ENCODE measurements around the gene TBKBP1. TPM values are rescaled to one million over a fixed set of nuclear protein-coding genes. Genes with fewer than 3 reads are reported as not detected.

Gene TBKBP1
- total RNA-seq, 2 donors from 2014 or later: 8.0 to 13.2 TPM

GRCh38 chr17:47698749-47699535 lies 5.0 kb downstream of the TBKBP1 start:
- TF ChIP-seq, protein P1, sequence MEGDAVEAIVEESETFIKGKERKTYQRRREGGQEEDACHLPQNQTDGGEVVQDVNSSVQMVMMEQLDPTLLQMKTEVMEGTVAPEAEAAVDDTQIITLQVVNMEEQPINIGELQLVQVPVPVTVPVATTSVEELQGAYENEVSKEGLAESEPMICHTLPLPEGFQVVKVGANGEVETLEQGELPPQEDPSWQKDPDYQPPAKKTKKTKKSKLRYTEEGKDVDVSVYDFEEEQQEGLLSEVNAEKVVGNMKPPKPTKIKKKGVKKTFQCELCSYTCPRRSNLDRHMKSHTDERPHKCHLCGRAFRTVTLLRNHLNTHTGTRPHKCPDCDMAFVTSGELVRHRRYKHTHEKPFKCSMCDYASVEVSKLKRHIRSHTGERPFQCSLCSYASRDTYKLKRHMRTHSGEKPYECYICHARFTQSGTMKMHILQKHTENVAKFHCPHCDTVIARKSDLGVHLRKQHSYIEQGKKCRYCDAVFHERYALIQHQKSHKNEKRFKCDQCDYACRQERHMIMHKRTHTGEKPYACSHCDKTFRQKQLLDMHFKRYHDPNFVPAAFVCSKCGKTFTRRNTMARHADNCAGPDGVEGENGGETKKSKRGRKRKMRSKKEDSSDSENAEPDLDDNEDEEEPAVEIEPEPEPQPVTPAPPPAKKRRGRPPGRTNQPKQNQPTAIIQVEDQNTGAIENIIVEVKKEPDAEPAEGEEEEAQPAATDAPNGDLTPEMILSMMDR (IDR thresholded peaks at IDR 0.05): peak; percentile 59 to 98 (median 90)
- no peak for TF ChIP-seq POLR2A (IDR thresholded peaks at IDR 0.05)
- ATAC-seq (no peak), DNase-seq (peak; percentile 50 to 65 (median 56))
- H3K27ac ChIP-seq: no peak overlapping the region
- no peaks in the 10 kb centered on the region for H3K36me3 ChIP-seq (replicated peaks in 1 of 2; ENCODE audit: insufficient read depth in 1 of 2, low read depth in 2 of 2)
- no peak overlapping the region for H3K4me3 ChIP-seq
- peaks cover 13% of the 10 kb centered on the region for H3K4me1 ChIP-seq
- H3K9me3 ChIP-seq: no peaks in the 10 kb centered on the region
- WGBS, 2 donors: 37 to 50% methylated on average over 10 to 24 of the region's 25 CpGs
- intact Hi-C loops (cut with DNase I): loop anchor here (10.0 kb wide), 1 partner anchor 106 kb away; no protein-coding TSS in a partner anchor
- no peaks in the 10 kb centered on the region for H3K27me3 ChIP-seq

- 83% methylated on average over 1 to 4 of the region's 4 CpGs for WGBS, 2 donors
- intact Hi-C loops (cut with DNase I): loop anchor here (10.0 kb wide), 1 partner anchor 105 kb away; no protein-coding TSS in a partner anchor
- Histone ChIP-seq H3K9me3 (no peaks in the 10 kb centered on the region), H3K4me1 (peaks cover 13% of the 10 kb centered on the region), H3K4me3 (no peak overlapping the region), H3K36me3 (replicated peaks in 1 of 2; ENCODE audit: insufficient read depth in 1 of 2, low read depth in 2 of 2) (no peaks in the 10 kb centered on the region), H3K27me3 (no peaks in the 10 kb centered on the region), H3K27ac (no peak overlapping the region)
- TF ChIP-seq, protein P1 (IDR thresholded peaks at IDR 0.05): no peak
- TF ChIP-seq POLR2A (IDR thresholded peaks at IDR 0.05): no peak
- DNase-seq (no peak), ATAC-seq (no peak)
These were observed 5.5 kb downstream of the TBKBP1 start for GRCh38 chr17:47699536-47699840.

DNA sequence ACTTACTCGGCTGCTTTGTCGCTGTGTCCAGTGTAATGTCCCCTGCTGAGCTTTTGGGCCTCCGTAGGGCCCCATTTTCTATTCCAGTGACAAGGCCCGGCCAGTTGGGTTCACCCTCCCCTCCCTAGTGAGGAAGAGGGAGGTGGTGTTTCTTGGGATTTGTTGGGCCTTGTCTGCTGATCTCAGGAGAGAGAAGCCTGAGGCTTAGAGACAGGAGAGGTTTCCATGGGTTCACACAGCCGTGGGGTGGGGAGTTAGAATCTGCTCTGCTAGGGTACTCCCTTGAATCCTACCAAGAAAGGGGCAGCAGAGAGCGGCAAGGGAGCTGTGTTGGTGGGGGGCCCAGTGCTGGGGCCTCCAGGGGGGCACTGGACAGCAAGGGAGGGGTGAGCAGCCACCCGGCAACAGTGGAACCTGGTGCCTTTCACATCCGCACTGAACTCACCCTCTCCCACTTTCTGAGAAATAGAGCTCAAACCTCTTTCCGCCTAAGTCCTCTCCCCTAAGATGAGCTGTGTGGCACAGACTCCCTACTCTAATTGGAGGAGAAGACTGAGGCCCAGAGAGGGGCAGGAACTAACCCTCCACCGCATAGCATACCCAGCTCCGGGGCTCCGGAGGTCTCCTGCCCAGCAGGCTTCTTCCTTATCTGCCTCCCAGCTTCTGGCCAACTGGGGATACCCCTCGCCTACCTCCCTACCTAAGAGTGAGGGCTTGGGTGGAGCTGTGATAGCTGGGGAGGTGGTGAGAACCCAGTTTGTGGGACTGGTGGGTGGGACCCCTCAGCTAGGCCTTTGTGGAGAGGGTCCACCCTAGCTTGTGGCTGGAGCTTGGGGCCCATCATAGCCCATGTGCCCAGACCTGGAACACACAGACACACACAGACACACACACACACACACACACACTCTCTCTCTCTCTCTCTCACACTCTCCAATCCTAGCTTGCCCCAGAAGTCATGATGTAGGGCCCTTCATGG lies 6.8 kb downstream of the TBKBP1 start:
- DNase-seq: peak in 1 of 4 donors; percentile 5
- intact Hi-C loops (cut with DNase I): no loop called here
- WGBS, 2 donors: 83 to 90% methylated on average over 13 of the region's 13 CpGs
- H3K4me3 ChIP-seq: no peak overlapping the region
- H3K4me1 ChIP-seq: peaks cover 3% of the 10 kb centered on the region
- no peaks in the 10 kb centered on the region for H3K36me3 ChIP-seq (replicated peaks in 1 of 2; ENCODE audit: insufficient read depth in 1 of 2, low read depth in 2 of 2)
- TF ChIP-seq, protein P1 (IDR thresholded peaks at IDR 0.05): no peak
- TF ChIP-seq POLR2A (IDR thresholded peaks at IDR 0.05): no peak
- no peak for ATAC-seq
- H3K27ac ChIP-seq: no peak overlapping the region
- H3K27me3 ChIP-seq: no peaks in the 10 kb centered on the region
- H3K9me3 ChIP-seq: no peaks in the 10 kb centered on the region

DNA sequence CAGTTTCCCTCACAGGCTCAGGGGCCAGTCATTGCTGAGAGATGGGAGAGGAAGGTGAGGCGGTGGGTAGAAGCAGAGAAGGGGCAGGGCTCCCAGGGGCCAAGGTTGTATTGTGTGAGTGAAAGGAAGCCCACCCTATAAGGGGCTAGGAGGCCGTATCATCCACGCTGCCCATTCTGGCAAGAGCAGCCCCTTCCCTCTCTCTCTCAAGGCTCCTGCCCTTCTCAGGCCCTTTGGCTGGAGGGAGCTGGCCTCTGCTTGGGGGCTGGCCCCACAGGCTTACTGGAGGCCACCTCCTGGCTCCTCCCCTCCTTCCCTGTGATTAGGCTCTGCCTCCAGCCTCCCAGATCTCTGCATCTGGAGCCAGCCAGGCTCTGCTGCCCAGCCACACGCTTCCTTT lies 7.6 kb downstream of the TBKBP1 start:
- H3K4me3 ChIP-seq: no peak overlapping the region
- H3K27ac ChIP-seq: no peak overlapping the region
- no peaks in the 10 kb centered on the region for H3K9me3 ChIP-seq
- intact Hi-C loops (cut with DNase I): no loop called here
- H3K4me1 ChIP-seq: peaks cover 3% of the 10 kb centered on the region
- ATAC-seq: no peak
- no peaks in the 10 kb centered on the region for H3K36me3 ChIP-seq (replicated peaks in 1 of 2; ENCODE audit: insufficient read depth in 1 of 2, low read depth in 2 of 2)
- no peaks in the 10 kb centered on the region for H3K27me3 ChIP-seq
- WGBS, 2 donors: 82 to 86% methylated on average over 4 of the region's 4 CpGs
- DNase-seq: peak in 1 of 4 donors; percentile 3
- no peak for TF ChIP-seq POLR2A (IDR thresholded peaks at IDR 0.05)
- TF ChIP-seq, protein P1 (IDR thresholded peaks at IDR 0.05): no peak

Measured in body of pancreas (tissue), 4 donors.